ES-I3 (cell line): ENCODE measurements around the gene BNC1.
A peak's percentile ranks its signal among the peaks of the same experiment; 100 is the strongest.
"Not testable (repeated sequence)": the region's sequence is repeated elsewhere in the genome, so short reads cannot be mapped to it uniquely, and the experiment has no call there.

Experiments used
- H3K36me3 ChIP-seq: 2 replicates; pipeline ENCODE4 v1.6.1; 2013; ENCODE audit warnings: mild to moderate bottlenecking, low read length, control low read depth, moderate library complexity; ENCODE audit not compliant: insufficient read depth
- H3K4me1 ChIP-seq: 2 replicates; pipeline ENCODE4 v1.6.1; 2013; ENCODE audit warnings: mild to moderate bottlenecking, control low read depth, low read length; ENCODE audit not compliant: insufficient read depth
- H3K9ac ChIP-seq: 2 replicates; pipeline ENCODE4 v1.6.1; 2013; ENCODE audit warnings: low read depth, mild to moderate bottlenecking, low read length, moderate library complexity
- H3K9me3 ChIP-seq: 2 replicates; pipeline ENCODE4 v1.6.1; 2013; ENCODE audit warnings: mild to moderate bottlenecking, low read length, moderate library complexity; ENCODE audit not compliant: control insufficient read depth, insufficient read depth

BNC1 gene

GRCh38 chr15:83248151-83249029 lies 36.1 kb downstream of the BNC1 start:
- Histone ChIP-seq H3K36me3 (no peaks in the 10 kb centered on the region), H3K9me3 (no peaks in the 10 kb centered on the region), H3K9ac (peak overlapping the region; percentile 18; the same call in 1 of the 2 replicates), H3K4me1 (peaks cover 6% of the 10 kb centered on the region; the same call in 1 of the 2 replicates)

GRCh38 chr15:83243634-83244033 lies 40.8 kb downstream of the BNC1 start:
- Histone ChIP-seq H3K9ac (no peak overlapping the region), H3K4me1 (peaks cover 2% of the 10 kb centered on the region; the same call in 1 of the 2 replicates), H3K36me3 (no peaks in the 10 kb centered on the region), H3K9me3 (no peaks in the 10 kb centered on the region; the same call in none of the 2 replicates)

GRCh38 chr15:83230242-83230641 lies 54.2 kb downstream of the BNC1 start:
- no peaks in the 10 kb centered on the region for H3K36me3 ChIP-seq
- no peak overlapping the region for H3K9ac ChIP-seq
- no peaks in the 10 kb centered on the region for H3K9me3 ChIP-seq
- no peaks in the 10 kb centered on the region for H3K4me1 ChIP-seq

GRCh38 chr15:83225449-83225848 lies 59.0 kb downstream of the BNC1 start:
- Histone ChIP-seq H3K9me3 (peaks cover 5% of the 10 kb centered on the region; the same call in 1 of the 2 replicates), H3K36me3 (no peaks in the 10 kb centered on the region), H3K4me1 (no peaks in the 10 kb centered on the region)

GRCh38 chr15:83221781-83222180 lies 62.7 kb downstream of the BNC1 start:
- not testable (repeated sequence) for H3K9ac ChIP-seq, H3K36me3 ChIP-seq, H3K4me1 ChIP-seq, H3K9me3 ChIP-seq

More at GRCh38 chr15:83225449-83225848, 59.0 kb downstream of the BNC1 start:
- H3K9ac ChIP-seq: no peak overlapping the region

- no peak overlapping the region for H3K9ac ChIP-seq
- no peaks in the 10 kb centered on the region for H3K36me3 ChIP-seq
- peaks cover 5% of the 10 kb centered on the region for H3K9me3 ChIP-seq
- no peaks in the 10 kb centered on the region for H3K4me1 ChIP-seq
Measured at GRCh38 chr15:83219026-83219425, 65.4 kb downstream of the BNC1 start.

GRCh38 chr15:83215306-83215705 lies 69.2 kb downstream of the BNC1 start:
- H3K4me1 ChIP-seq: no peaks in the 10 kb centered on the region
- no peaks in the 10 kb centered on the region; the same call in 1 of the 2 replicates for H3K9me3 ChIP-seq
- H3K36me3 ChIP-seq: no peaks in the 10 kb centered on the region; the same call in 1 of the 2 replicates
- no peak overlapping the region for H3K9ac ChIP-seq

- Histone ChIP-seq H3K9ac (no peak overlapping the region), H3K4me1 (0 out of 2 replicates have a peak, but pooled peaks cover 9% of the 10 kb centered on the region), H3K9me3 (no peaks in the 10 kb centered on the region), H3K36me3 (no peaks in the 10 kb centered on the region; the same call in 1 of the 2 replicates)
Measured at GRCh38 chr15:83210619-83211018, 73.8 kb downstream of the BNC1 start.

- peaks cover 16% of the 10 kb centered on the region; the same call in 1 of the 2 replicates for H3K4me1 ChIP-seq
- no peak overlapping the region for H3K9ac ChIP-seq
- H3K36me3 ChIP-seq: no peaks in the 10 kb centered on the region; the same call in 1 of the 2 replicates
- no peaks in the 10 kb centered on the region for H3K9me3 ChIP-seq
Measured at GRCh38 chr15:83209333-83209732, 75.1 kb downstream of the BNC1 start.

GRCh38 chr15:83208367-83208661 lies 76.2 kb downstream of the BNC1 start:
- Histone ChIP-seq H3K36me3 (no peaks in the 10 kb centered on the region; the same call in 1 of the 2 replicates), H3K9me3 (no peaks in the 10 kb centered on the region), H3K9ac (peak overlapping the region; percentile 95), H3K4me1 (peaks cover 16% of the 10 kb centered on the region; the same call in 1 of the 2 replicates)

- Histone ChIP-seq H3K9me3 (no peaks in the 10 kb centered on the region), H3K9ac (peak within 1 kb of the TSS; percentile 95), H3K4me1 (peaks cover 16% of the 10 kb centered on the region; the same call in 1 of the 2 replicates), H3K36me3 (no peaks in the 10 kb centered on the region; the same call in 1 of the 2 replicates)
Measured at GRCh38 chr15:83207660-83208366, 76.7 kb downstream of the BNC1 start, which contains the start of gene HDGFL3. Gene HDGFL3, minus strand, starts transcription at chr15:83207823. Its CDS starts 409 bp downstream, at chr15:83207414.

- Histone ChIP-seq H3K9me3 (no peaks in the 10 kb centered on the region), H3K4me1 (peaks cover 16% of the 10 kb centered on the region; the same call in 1 of the 2 replicates), H3K36me3 (no peaks in the 10 kb centered on the region; the same call in 1 of the 2 replicates), H3K9ac (peak overlapping the region; percentile 95)
Measured at GRCh38 chr15:83207009-83207659, 77.3 kb downstream of the BNC1 start.

- no peaks in the 10 kb centered on the region; the same call in 1 of the 2 replicates for H3K36me3 ChIP-seq
- H3K4me1 ChIP-seq: peaks cover 16% of the 10 kb centered on the region; the same call in 1 of the 2 replicates
- no peaks in the 10 kb centered on the region for H3K9me3 ChIP-seq
- H3K9ac ChIP-seq: peak overlapping the region; percentile 95
Measured at GRCh38 chr15:83206526-83207008, 77.9 kb downstream of the BNC1 start.
